Ishikawa (cell line): Measurements from ENCODE around the gene TUBB2A.

Experiments used
- CEBPB ChIP-seq: IDR thresholded peaks from 2 replicates; pipeline ENCODE4 v1.6.1; 2012
- CREB1 ChIP-seq: IDR thresholded peaks from 2 replicates; pipeline ENCODE4 v1.6.1; 2012; ENCODE audit warnings: low read depth
- EGR1 ChIP-seq: IDR thresholded peaks from 2 replicates; pipeline ENCODE4 v1.6.1; 2012
- EP300 ChIP-seq: IDR thresholded peaks from 2 replicates; pipeline ENCODE4 v1.6.1; 2012; ENCODE audit warnings: borderline replicate concordance
- FOXM1 ChIP-seq: IDR thresholded peaks from 2 replicates; pipeline ENCODE4 v1.6.1; 2012; ENCODE audit warnings: low read depth, borderline replicate concordance
- MAX ChIP-seq: IDR thresholded peaks from 2 replicates; pipeline ENCODE4 v1.6.1; 2012
- NFIC ChIP-seq: IDR thresholded peaks from 2 replicates; pipeline ENCODE4 v1.6.1; 2012
- RAD21 ChIP-seq: IDR thresholded peaks from 2 replicates; pipeline ENCODE4 v1.6.1; 2012; ENCODE audit warnings: low read depth
- REST ChIP-seq: IDR thresholded peaks from 2 replicates; pipeline ENCODE4 v1.6.1; 2012; ENCODE audit warnings: low read depth, mild to moderate bottlenecking
- TAF1 ChIP-seq: IDR thresholded peaks from 2 replicates; pipeline ENCODE4 v1.6.1; 2012; ENCODE audit warnings: low read depth, mild to moderate bottlenecking
- TCF12 ChIP-seq: IDR thresholded peaks from 2 replicates; pipeline ENCODE4 v1.6.1; 2012; ENCODE audit warnings: low read depth
- TEAD4 ChIP-seq: IDR thresholded peaks from 2 replicates; pipeline ENCODE4 v1.6.1; 2012
- USF1 ChIP-seq: IDR thresholded peaks from 2 replicates; pipeline ENCODE4 v1.6.1; 2012
- YY1 ChIP-seq: IDR thresholded peaks from 2 replicates; pipeline ENCODE4 v1.6.1; 2012; ENCODE audit warnings: low read depth
- ZBTB7A ChIP-seq: IDR thresholded peaks from 2 replicates; pipeline ENCODE4 v1.6.1; 2012; ENCODE audit warnings: low read depth

TUBB2A gene

GRCh38 chr6:3124667-3125066, 32.7 kb downstream of the TUBB2A start:
- TF ChIP-seq EGR1 (no peak), YY1 (no peak), TCF12 (no peak), MAX (no peak), ZBTB7A (no peak), TEAD4 (no peak), NFIC (no peak), CEBPB (no peak), FOXM1 (no peak), EP300 (no peak), TAF1 (no peak)

GRCh38 chr6:3122823-3123182, 34.5 kb downstream of the TUBB2A start:
- TF ChIP-seq MAX (no peak), RAD21 (no peak)

GRCh38 chr6:3120765-3121089, 36.6 kb downstream of the TUBB2A start:
- no peak for TF ChIP-seq TAF1
- no peak for TF ChIP-seq MAX
- no peak for TF ChIP-seq EP300
- TF ChIP-seq CEBPB, result no peak

GRCh38 chr6:3119040-3119723, 38.2 kb downstream of the TUBB2A start:
- TF ChIP-seq EGR1 (no peak), TAF1 (no peak), TCF12 (no peak), FOXM1 (no peak), EP300 (no peak), USF1 (no peak), RAD21 (no peak), NFIC (no peak), MAX (no peak; the same call in 1 of the 2 replicates), ZBTB7A (no peak), TEAD4 (no peak), CEBPB (no peak)

GRCh38 chr6:3118353-3119039, 38.8 kb downstream of the TUBB2A start, which contains the start of gene BPHL:
Gene BPHL, plus strand, starts transcription at chr6:3118711. Its CDS starts 30 bp downstream, at chr6:3118741.
- TF ChIP-seq NFIC (no peak), EP300 (no peak), YY1 (peak; percentile 78), FOXM1 (no peak), CEBPB (no peak), RAD21 (no peak), USF1 (no peak), MAX (peak; percentile 20; the same call in 1 of the 2 replicates), TAF1 (peak; percentile 39; the same call in 1 of the 2 replicates), REST (no peak), TCF12 (no peak), ZBTB7A (peak; percentile 78; the same call in 1 of the 2 replicates), EGR1 (peak; percentile 98), TEAD4 (0 out of 2 replicates have a peak, but pooled peaks have one; percentile 20), CREB1 (no peak)

GRCh38 chr6:3117912-3118352, 39.4 kb downstream of the TUBB2A start:
- no peak for TF ChIP-seq TAF1
- 0 out of 2 replicates have a peak, but pooled peaks have one; percentile 3 for TF ChIP-seq MAX

GRCh38 chr6:3114377-3114776, 43.0 kb downstream of the TUBB2A start:
- TF ChIP-seq RAD21 (no peak), EGR1 (no peak)
